GM19452 (cell line): ENCODE measurements around the gene HSD17B12.
A peak's percentile ranks its signal among the peaks of the same experiment; 100 is the strongest.

Experiments
- ATAC-seq: cut with Tn5 transposase; IDR thresholded peaks from one replicate; pipeline ENCODE4 v1.9.1; 2021; ENCODE audit not compliant: unreplicated experiment

The HSD17B12 gene

GRCh38 chr11:43687120-43687791 lies 6.7 kb downstream of the HSD17B12 start:
- no peak for ATAC-seq

- ATAC-seq, result no peak
Measured at GRCh38 chr11:43688394-43688793, 7.9 kb downstream of the HSD17B12 start.

GRCh38 chr11:43689167-43689566 lies 8.6 kb downstream of the HSD17B12 start:
- ATAC-seq, result no peak

- ATAC-seq, result no peak
Measured at GRCh38 chr11:43690929-43691725, 10.6 kb downstream of the HSD17B12 start.

- no peak for ATAC-seq
Measured at GRCh38 chr11:43691806-43692205, 11.3 kb downstream of the HSD17B12 start.

- no peak for ATAC-seq
Measured at GRCh38 chr11:43693069-43693468, 12.5 kb downstream of the HSD17B12 start.

GRCh38 chr11:43693731-43694130 lies 13.2 kb downstream of the HSD17B12 start:
- no peak for ATAC-seq

GRCh38 chr11:43694477-43694876 lies 13.9 kb downstream of the HSD17B12 start:
- ATAC-seq, result peak; percentile 67

- ATAC-seq, result no peak
Measured at GRCh38 chr11:43697679-43698078, 17.1 kb downstream of the HSD17B12 start.

GRCh38 chr11:43699870-43700269 lies 19.3 kb downstream of the HSD17B12 start:
- ATAC-seq, result no peak

GRCh38 chr11:43706631-43707030 lies 26.1 kb downstream of the HSD17B12 start:
- no peak for ATAC-seq

- ATAC-seq, result no peak
Measured at GRCh38 chr11:43708776-43709175, 28.2 kb downstream of the HSD17B12 start.

- ATAC-seq, result no peak
Measured at GRCh38 chr11:43709689-43710088, 29.2 kb downstream of the HSD17B12 start.

GRCh38 chr11:43712676-43713075 lies 32.1 kb downstream of the HSD17B12 start:
- ATAC-seq, result no peak

GRCh38 chr11:43718373-43718772 lies 37.8 kb downstream of the HSD17B12 start:
- ATAC-seq, result no peak

GRCh38 chr11:43723617-43724016 lies 43.1 kb downstream of the HSD17B12 start:
- no peak for ATAC-seq

- ATAC-seq, result no peak
Measured at GRCh38 chr11:43732225-43732624, 51.7 kb downstream of the HSD17B12 start.

- ATAC-seq, result no peak
Measured at GRCh38 chr11:43734256-43734655, 53.7 kb downstream of the HSD17B12 start.

GRCh38 chr11:43735115-43735514 lies 54.6 kb downstream of the HSD17B12 start:
- no peak for ATAC-seq

- ATAC-seq, result no peak
Measured at GRCh38 chr11:43735961-43736360, 55.4 kb downstream of the HSD17B12 start.

- ATAC-seq, result no peak
Measured at GRCh38 chr11:43736502-43737200, 56.1 kb downstream of the HSD17B12 start.

- no peak for ATAC-seq
Measured at GRCh38 chr11:43737201-43737590, 56.7 kb downstream of the HSD17B12 start.
